PFSK-1 (cell line): ENCODE results near the gene HOXA3.

Source experiments
- FOXP2 ChIP-seq: optimal IDR thresholded peaks from 2 replicates; pipeline ENCODE3; 2011; ENCODE audit warnings: borderline replicate concordance, control low read depth, inconsistent platforms; ENCODE audit not compliant: insufficient read depth; ENCODE audit errors: extremely low read length, extremely low read depth
- POLR2AphosphoS5 ChIP-seq: IDR thresholded peaks from 2 replicates; pipeline ENCODE4 v1.6.1; 2012; ENCODE audit warnings: low read depth, mild to moderate bottlenecking, control low read depth, low read length, moderate library complexity
- SIN3A ChIP-seq: IDR thresholded peaks from 2 replicates; pipeline ENCODE4 v1.6.1; 2012; ENCODE audit warnings: mild to moderate bottlenecking, low read length, moderate library complexity, borderline replicate concordance; ENCODE audit not compliant: insufficient read depth
- TAF1 ChIP-seq: IDR thresholded peaks from 2 replicates; pipeline ENCODE4 v1.6.1; 2012; ENCODE audit warnings: low read length, control low read depth, borderline replicate concordance; ENCODE audit not compliant: insufficient read depth
- TF ChIP-seq, protein P1 (sequence below), 2 experiments: IDR thresholded peaks; 2 replicates each; pipeline versions ENCODE4 v1.6.1 to v1.8.0; 2011 to 2012; ENCODE audit warnings: low read depth in 2 of 2, low read length in 2 of 2, control low read depth in 1 of 2, inconsistent platforms in 1 of 2, mild to moderate bottlenecking in 1 of 2, moderate library complexity in 1 of 2; ENCODE audit not compliant: insufficient read depth in 1 of 2

Gene HOXA3

DNA sequence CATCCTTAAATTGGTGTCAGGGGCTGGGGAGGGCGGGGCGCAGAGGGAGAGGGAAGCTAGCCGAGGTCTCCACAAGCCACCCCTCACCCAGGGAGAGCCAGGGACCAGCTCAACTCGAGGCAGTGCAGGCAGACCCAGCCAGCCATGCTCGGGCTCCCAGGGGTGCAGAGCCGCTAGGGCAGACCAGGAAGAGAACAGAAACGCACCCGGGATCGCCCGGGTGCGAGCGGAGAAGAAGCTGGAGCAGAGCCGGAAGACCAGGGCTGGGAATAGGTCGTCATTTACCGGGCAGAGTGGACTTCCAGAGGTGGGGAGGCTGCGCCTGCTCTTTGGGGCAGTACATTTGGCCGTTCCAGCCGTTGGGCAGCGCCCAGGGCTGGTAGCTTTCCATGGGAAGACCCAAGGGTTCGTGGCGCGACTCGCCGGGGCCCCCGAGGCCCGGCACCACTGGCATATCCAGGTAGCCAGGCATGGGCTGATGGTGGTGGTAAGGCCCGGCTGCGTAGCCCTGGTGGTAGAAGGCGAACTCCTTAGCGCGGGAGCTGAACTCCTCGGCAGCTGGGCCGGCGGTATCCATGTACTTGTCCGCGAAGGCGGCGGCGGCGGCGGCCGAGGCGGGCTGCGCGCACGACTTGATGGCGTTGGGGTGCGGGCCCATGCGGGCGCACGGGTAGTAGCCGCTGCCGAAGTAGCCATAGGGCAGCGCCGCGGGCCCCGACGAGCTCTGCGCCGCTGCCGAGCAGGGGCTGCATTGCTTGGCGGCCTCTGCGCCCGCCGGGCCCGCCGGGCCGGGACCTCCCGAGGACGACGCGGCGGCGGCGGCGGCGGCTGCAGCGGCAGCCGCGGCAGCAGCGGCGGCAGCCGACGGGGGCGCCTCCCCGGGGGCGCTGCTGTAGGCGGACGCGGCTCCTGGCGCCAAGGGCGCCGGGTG is 46.8 kb upstream of the HOXA3 start:
- TF ChIP-seq, protein P1, sequence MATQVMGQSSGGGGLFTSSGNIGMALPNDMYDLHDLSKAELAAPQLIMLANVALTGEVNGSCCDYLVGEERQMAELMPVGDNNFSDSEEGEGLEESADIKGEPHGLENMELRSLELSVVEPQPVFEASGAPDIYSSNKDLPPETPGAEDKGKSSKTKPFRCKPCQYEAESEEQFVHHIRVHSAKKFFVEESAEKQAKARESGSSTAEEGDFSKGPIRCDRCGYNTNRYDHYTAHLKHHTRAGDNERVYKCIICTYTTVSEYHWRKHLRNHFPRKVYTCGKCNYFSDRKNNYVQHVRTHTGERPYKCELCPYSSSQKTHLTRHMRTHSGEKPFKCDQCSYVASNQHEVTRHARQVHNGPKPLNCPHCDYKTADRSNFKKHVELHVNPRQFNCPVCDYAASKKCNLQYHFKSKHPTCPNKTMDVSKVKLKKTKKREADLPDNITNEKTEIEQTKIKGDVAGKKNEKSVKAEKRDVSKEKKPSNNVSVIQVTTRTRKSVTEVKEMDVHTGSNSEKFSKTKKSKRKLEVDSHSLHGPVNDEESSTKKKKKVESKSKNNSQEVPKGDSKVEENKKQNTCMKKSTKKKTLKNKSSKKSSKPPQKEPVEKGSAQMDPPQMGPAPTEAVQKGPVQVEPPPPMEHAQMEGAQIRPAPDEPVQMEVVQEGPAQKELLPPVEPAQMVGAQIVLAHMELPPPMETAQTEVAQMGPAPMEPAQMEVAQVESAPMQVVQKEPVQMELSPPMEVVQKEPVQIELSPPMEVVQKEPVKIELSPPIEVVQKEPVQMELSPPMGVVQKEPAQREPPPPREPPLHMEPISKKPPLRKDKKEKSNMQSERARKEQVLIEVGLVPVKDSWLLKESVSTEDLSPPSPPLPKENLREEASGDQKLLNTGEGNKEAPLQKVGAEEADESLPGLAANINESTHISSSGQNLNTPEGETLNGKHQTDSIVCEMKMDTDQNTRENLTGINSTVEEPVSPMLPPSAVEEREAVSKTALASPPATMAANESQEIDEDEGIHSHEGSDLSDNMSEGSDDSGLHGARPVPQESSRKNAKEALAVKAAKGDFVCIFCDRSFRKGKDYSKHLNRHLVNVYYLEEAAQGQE (IDR thresholded peaks at IDR 0.05; ENCODE audit: insufficient read depth in 1 of 2, low read depth in 2 of 2, low read length in 2 of 2), result no peak
- TF ChIP-seq TAF1 (no peak), FOXP2 (no peak), SIN3A (no peak), POLR2AphosphoS5 (no peak)

DNA sequence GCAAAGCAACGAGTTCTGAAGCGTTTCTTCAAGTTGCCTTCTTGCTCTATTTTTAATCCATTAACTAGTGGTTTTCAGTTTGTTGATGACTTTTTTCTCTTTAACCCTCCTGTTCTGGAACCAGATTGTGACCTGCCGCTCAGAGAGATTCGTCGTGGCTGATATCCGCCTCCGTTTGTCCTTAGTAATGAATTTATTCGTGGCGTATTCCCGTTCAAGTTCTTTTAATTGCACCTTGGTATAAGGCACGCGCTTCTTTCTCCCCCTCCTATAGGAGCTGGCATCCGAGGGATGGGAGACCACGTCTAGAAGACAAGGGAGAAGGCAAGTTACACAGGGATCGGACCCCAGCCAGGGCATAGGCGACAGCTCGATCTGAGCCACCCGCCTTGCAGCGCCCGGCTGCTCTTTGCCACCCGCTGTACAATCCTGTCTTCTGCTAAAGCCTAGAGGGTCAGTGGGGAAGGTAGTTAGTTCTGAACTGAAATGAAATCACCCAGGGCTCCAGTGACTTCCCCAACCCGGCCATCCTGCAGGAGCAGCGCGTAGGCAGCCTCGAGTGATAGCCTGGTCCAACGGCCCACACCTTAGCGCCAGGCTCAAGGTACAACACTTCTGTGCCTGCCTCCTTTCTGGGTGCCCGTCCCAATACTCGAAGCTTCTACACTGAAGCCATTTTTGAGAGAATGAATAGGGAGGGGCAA is 45.9 kb upstream of the HOXA3 start:
- TF ChIP-seq TAF1, result no peak
- no peak for TF ChIP-seq POLR2AphosphoS5
- TF ChIP-seq FOXP2, result no peak
- TF ChIP-seq, protein P1 (IDR thresholded peaks at IDR 0.05; ENCODE audit: insufficient read depth in 1 of 2, low read depth in 2 of 2, low read length in 2 of 2), result no peak
- TF ChIP-seq SIN3A, result no peak

DNA sequence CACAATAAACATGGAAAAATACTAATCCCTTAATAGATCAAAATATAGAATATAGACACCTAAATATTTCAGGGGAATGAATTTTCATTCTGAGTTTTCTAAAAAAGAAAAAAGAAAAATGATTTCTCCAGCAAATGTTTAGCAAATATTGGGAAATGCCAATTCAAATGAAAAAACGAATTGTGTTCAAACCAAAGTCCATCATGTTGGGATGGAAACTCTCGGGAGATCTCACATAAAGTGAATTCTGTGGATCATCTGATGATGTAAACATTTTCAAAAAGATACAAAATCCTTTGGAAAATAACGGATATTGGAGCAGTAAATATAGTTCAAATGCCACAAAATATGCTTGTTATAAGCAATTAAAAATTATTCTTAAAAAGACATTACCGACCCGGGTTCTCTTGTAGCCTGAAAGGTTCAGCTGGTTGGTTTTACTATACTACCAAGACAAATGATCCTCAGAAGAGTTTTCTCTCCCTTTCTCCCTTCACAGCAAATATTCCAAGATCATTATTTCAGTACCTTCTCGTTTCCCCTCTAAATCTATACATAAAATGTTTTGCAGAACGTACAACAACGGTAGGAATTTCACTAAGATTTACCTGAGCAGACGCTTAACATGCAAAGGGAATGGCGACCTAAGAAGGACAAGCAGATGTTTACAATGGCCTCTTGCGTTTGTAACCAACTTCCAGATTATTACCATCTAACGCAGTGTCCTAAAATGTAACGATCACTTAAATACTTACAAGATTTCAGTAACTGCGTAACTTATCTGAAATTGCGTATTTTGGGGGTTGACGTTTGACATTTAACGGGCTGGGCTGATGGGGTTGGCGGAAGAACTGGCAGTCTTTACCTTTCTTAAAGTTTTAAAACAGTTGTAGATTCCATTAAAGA is 45.0 kb upstream of the HOXA3 start:
- TF ChIP-seq, protein P1 (IDR thresholded peaks at IDR 0.05; ENCODE audit: insufficient read depth in 1 of 2, low read depth in 2 of 2, low read length in 2 of 2), result no peak
- TF ChIP-seq TAF1, result no peak
- no peak for TF ChIP-seq SIN3A
- no peak for TF ChIP-seq POLR2AphosphoS5

DNA sequence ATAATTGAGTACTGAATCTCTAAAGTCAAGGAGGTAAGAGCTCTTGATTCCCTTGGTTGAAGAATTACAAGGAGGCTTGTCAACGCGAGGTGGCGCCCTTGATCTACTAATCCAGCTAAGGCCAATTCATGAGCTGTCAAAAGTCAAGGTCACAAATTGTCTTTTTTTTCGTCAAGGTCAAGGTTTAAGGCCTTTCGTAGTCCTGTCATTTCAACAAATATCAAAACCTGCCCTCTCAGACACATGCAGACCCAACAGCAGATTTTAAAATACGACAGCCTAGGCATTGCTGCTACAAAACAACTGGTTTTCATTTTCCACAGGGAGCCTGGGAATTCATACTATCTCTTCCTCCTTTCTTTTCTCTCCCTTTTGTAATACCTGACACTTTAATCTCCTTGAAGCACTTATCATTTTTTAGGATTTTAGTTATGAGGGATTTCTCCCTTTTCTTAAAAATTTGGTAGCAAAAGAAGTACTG is 43.9 kb upstream of the HOXA3 start:
- TF ChIP-seq POLR2AphosphoS5 (no peak), FOXP2 (no peak), SIN3A (no peak), TAF1 (no peak)
- TF ChIP-seq, protein P1 (IDR thresholded peaks at IDR 0.05; ENCODE audit: insufficient read depth in 1 of 2, low read depth in 2 of 2, low read length in 2 of 2), result no peak
